IMR-90 (cell line): Measurements from ENCODE around the gene LDLRAD4.

Source experiments
- CEBPB ChIP-seq: IDR thresholded peaks from 2 replicates; pipeline ENCODE4 v1.6.1; 2012; ENCODE audit warnings: low read depth, low read length, improper control_type of control experiment
- CHD1 ChIP-seq: IDR thresholded peaks from 2 replicates; pipeline ENCODE4 v1.6.1; 2012; ENCODE audit warnings: low read depth, low read length, improper control_type of control experiment
- MXI1 ChIP-seq: IDR thresholded peaks from 2 replicates; pipeline ENCODE4 v1.6.1; 2012; ENCODE audit warnings: low read depth, mild to moderate bottlenecking, low read length, moderate library complexity, borderline replicate concordance
- POLR2A ChIP-seq: IDR thresholded peaks from 2 replicates; pipeline ENCODE4 v1.6.1; 2012; ENCODE audit warnings: mild to moderate bottlenecking, low read depth, low read length
- RAD21 ChIP-seq: IDR thresholded peaks from 2 replicates; pipeline ENCODE4 v1.6.1; 2012; ENCODE audit warnings: low read length, improper control_type of control experiment
- RCOR1 ChIP-seq: IDR thresholded peaks from 2 replicates; pipeline ENCODE4 v1.6.1; 2012; ENCODE audit warnings: mild to moderate bottlenecking, low read length, improper control_type of control experiment; ENCODE audit not compliant: insufficient replicate concordance
- RFX5 ChIP-seq: IDR thresholded peaks from 2 replicates; pipeline ENCODE4 v1.8.0; 2012; ENCODE audit warnings: low read depth, mild to moderate bottlenecking, low read length, moderate library complexity
- TF ChIP-seq, protein P1 (sequence below): conservative IDR thresholded peaks from 2 replicates; pipeline ENCODE4 v1.5.1; 2012; ENCODE audit warnings: mild to moderate bottlenecking, low read depth, low read length, improper control_type of control experiment

DNA sequence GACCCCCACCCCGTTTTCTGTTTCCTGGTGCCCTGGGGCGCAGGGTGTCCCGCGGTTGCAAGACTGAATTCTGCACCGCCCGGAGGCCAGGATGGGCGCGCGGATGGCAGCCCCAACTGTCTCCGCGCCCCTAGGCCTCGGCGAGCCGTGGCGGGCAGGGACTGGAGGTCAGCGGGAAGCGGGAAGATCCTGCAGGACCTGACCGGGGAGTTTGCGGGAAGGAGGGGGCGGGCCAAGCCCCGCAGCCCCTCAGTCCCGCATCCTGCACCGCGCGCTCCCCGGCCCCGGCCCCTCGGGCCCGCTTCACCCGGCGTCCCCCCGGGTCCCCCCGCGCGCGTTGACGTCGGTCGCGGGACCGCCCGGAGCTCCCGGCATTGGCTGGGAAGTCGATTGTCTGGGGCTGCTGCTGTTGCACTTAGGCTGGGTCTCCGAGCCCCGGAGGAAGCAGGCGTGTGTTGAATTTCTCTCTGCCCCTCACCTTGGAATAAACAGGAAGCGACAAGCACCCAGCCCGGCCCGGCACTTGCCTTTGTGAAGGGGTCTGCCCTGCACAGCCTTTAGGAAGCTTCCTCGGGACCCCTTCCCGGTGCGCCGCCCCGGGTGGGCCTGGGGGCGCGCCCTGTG is at the start of gene LDLRAD4:
- TF ChIP-seq, protein P1, sequence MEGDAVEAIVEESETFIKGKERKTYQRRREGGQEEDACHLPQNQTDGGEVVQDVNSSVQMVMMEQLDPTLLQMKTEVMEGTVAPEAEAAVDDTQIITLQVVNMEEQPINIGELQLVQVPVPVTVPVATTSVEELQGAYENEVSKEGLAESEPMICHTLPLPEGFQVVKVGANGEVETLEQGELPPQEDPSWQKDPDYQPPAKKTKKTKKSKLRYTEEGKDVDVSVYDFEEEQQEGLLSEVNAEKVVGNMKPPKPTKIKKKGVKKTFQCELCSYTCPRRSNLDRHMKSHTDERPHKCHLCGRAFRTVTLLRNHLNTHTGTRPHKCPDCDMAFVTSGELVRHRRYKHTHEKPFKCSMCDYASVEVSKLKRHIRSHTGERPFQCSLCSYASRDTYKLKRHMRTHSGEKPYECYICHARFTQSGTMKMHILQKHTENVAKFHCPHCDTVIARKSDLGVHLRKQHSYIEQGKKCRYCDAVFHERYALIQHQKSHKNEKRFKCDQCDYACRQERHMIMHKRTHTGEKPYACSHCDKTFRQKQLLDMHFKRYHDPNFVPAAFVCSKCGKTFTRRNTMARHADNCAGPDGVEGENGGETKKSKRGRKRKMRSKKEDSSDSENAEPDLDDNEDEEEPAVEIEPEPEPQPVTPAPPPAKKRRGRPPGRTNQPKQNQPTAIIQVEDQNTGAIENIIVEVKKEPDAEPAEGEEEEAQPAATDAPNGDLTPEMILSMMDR: no peak
- TF ChIP-seq RCOR1 (no peak), POLR2A (no peak), RFX5 (no peak), MXI1 (no peak), RAD21 (no peak), CHD1 (no peak), CEBPB (no peak)
